ENCODE data around the gene CIAO2B.

DNA sequence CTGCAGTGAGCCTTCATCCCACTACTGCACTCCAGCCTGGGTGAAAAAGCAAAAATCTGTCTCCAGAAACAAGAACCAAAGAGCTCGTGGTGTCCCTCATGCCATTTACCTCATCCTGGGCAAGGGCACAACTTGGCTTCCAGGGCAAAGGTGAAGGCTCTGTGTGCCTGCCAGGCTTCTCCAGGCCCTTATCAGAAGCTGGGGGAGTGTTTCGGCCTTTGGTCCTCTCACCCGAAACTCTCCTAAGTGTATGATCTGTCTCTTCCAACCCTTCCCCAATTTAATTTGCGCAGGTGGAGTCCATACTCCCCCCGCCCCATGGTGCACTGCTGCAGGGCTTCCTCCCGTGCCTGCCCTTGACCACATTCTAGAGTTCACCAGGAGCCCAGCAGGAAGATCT, 2.3 kb upstream of the CIAO2B start:
- TF ChIP-seq, protein P1, sequence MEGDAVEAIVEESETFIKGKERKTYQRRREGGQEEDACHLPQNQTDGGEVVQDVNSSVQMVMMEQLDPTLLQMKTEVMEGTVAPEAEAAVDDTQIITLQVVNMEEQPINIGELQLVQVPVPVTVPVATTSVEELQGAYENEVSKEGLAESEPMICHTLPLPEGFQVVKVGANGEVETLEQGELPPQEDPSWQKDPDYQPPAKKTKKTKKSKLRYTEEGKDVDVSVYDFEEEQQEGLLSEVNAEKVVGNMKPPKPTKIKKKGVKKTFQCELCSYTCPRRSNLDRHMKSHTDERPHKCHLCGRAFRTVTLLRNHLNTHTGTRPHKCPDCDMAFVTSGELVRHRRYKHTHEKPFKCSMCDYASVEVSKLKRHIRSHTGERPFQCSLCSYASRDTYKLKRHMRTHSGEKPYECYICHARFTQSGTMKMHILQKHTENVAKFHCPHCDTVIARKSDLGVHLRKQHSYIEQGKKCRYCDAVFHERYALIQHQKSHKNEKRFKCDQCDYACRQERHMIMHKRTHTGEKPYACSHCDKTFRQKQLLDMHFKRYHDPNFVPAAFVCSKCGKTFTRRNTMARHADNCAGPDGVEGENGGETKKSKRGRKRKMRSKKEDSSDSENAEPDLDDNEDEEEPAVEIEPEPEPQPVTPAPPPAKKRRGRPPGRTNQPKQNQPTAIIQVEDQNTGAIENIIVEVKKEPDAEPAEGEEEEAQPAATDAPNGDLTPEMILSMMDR (IDR thresholded peaks at IDR 0.05): no peak
- TF ChIP-seq POLR2A (IDR thresholded peaks at IDR 0.05; ENCODE audit: low read depth) (no peak), POLR2AphosphoS5 (IDR thresholded peaks at IDR 0.05) (no peak)

Data from esophagus muscularis mucosa (tissue), 3 donors.